Mesothelial cell of epicardium (in vitro differentiated cells): Measurements from ENCODE around the gene DDHD1. TPM values are rescaled to one million over a fixed set of nuclear protein-coding genes. Genes with fewer than 3 reads are reported as not detected.

Experiments
- DNase-seq, 2 experiments: peaks; one replicate each; pipeline ENCODE4 v3.0.0; 2021; ENCODE audit warnings: low spot score in 2 of 2; ENCODE audit not compliant: unreplicated experiment in 2 of 2
- H3K27ac Mint-ChIP-seq: 2 replicates; pipeline ENCODE4 v1.8.0; 2021; ENCODE audit warnings: mixed read lengths
- H3K27me3 Mint-ChIP-seq: 2 replicates; pipeline ENCODE4 v1.8.0; 2021; ENCODE audit warnings: low read depth, mixed read lengths
- H3K36me3 Mint-ChIP-seq: 2 replicates; pipeline ENCODE4 v1.8.0; 2021; ENCODE audit warnings: mixed read lengths
- H3K4me1 Mint-ChIP-seq: 2 replicates; pipeline ENCODE4 v1.8.0; 2021; ENCODE audit warnings: mixed read lengths
- H3K4me3 Mint-ChIP-seq: 2 replicates; pipeline ENCODE4 v1.8.0; 2021; ENCODE audit warnings: mild to moderate bottlenecking, moderate library complexity, mixed read lengths
- H3K9me3 Mint-ChIP-seq: 2 replicates; pipeline ENCODE4 v1.8.0; 2021; ENCODE audit warnings: mixed read lengths
- CTCF ChIP-seq: fragments of 200-600 bp; sonication (generic); IDR thresholded peaks from one replicate; pipeline ENCODE4 v1.5.0; 2021; ENCODE audit warnings: antibody characterized with exemption; ENCODE audit not compliant: unreplicated experiment
- total RNA-seq: library from RNA; stranded (reverse); gene quantifications from 3 replicates; pipeline ENCODE4 v1.2.1, GENCODE V29; 2021

DDHD1 gene
- total RNA-seq, 1 donor from 2014 or later: 24.3 TPM

- Mint-ChIP-seq H3K4me3 (no peak overlapping the region), H3K36me3 (peaks cover 7% of the 10 kb centered on the region), H3K4me1 (peaks cover 26% of the 10 kb centered on the region), H3K27ac (no peak overlapping the region), H3K9me3 (peaks cover 12% of the 10 kb centered on the region), H3K27me3 (no peaks in the 10 kb centered on the region)
- TF ChIP-seq CTCF: no peak
- DNase-seq: no peak
These were observed 4.5 kb downstream of the DDHD1 start for GRCh38 chr14:53148671-53149070.

GRCh38 chr14:53147893-53148292 lies 5.2 kb downstream of the DDHD1 start:
- H3K4me1 Mint-ChIP-seq: peaks cover 22% of the 10 kb centered on the region
- no peak for TF ChIP-seq CTCF
- no peak overlapping the region for H3K4me3 Mint-ChIP-seq
- no peak for DNase-seq
- H3K27me3 Mint-ChIP-seq: no peaks in the 10 kb centered on the region
- peaks cover 13% of the 10 kb centered on the region for H3K36me3 Mint-ChIP-seq
- peaks cover 19% of the 10 kb centered on the region for H3K9me3 Mint-ChIP-seq
- no peak overlapping the region for H3K27ac Mint-ChIP-seq

GRCh38 chr14:53147208-53147607 lies 5.9 kb downstream of the DDHD1 start:
- DNase-seq: no peak
- peaks cover 22% of the 10 kb centered on the region for H3K4me1 Mint-ChIP-seq
- H3K36me3 Mint-ChIP-seq: peaks cover 16% of the 10 kb centered on the region
- no peaks in the 10 kb centered on the region for H3K27me3 Mint-ChIP-seq
- TF ChIP-seq CTCF: no peak
- no peak overlapping the region for H3K4me3 Mint-ChIP-seq
- H3K9me3 Mint-ChIP-seq: peaks cover 24% of the 10 kb centered on the region
- no peak overlapping the region for H3K27ac Mint-ChIP-seq

- DNase-seq: no peak
- no peak overlapping the region for H3K27ac Mint-ChIP-seq
- no peak overlapping the region for H3K4me3 Mint-ChIP-seq
- no peak for TF ChIP-seq CTCF
- peaks cover 21% of the 10 kb centered on the region for H3K36me3 Mint-ChIP-seq
- peaks cover 29% of the 10 kb centered on the region for H3K9me3 Mint-ChIP-seq
- no peaks in the 10 kb centered on the region for H3K27me3 Mint-ChIP-seq
- peaks cover 19% of the 10 kb centered on the region for H3K4me1 Mint-ChIP-seq
These were observed 6.4 kb downstream of the DDHD1 start for GRCh38 chr14:53146739-53147138.

- no peaks in the 10 kb centered on the region for H3K4me1 Mint-ChIP-seq
- H3K9me3 Mint-ChIP-seq: peaks cover 52% of the 10 kb centered on the region
- H3K36me3 Mint-ChIP-seq: peaks cover 45% of the 10 kb centered on the region
- no peaks in the 10 kb centered on the region for H3K27me3 Mint-ChIP-seq
- no peak overlapping the region for H3K27ac Mint-ChIP-seq
- no peak for DNase-seq
- no peak for TF ChIP-seq CTCF
- no peak overlapping the region for H3K4me3 Mint-ChIP-seq
These were observed 8.9 kb downstream of the DDHD1 start for GRCh38 chr14:53144244-53144643.

GRCh38 chr14:53140585-53140984 lies 12.5 kb downstream of the DDHD1 start:
- Mint-ChIP-seq H3K27ac (no peak overlapping the region), H3K9me3 (peaks cover 68% of the 10 kb centered on the region), H3K36me3 (peaks cover 65% of the 10 kb centered on the region), H3K4me1 (no peaks in the 10 kb centered on the region), H3K4me3 (no peak overlapping the region), H3K27me3 (no peaks in the 10 kb centered on the region)
- TF ChIP-seq CTCF: no peak
- DNase-seq: no peak
